DLD1 (cell line): ENCODE measurements around the gene HDAC5.
"Not testable (repeated sequence)": the region's sequence is repeated elsewhere in the genome, so short reads cannot be mapped to it uniquely, and the experiment has no call there.

Experiments
- in situ Hi-C: cut with HindIII; loops from 2 replicates; pipeline ENCODE4 v1.10.0; 2017; ENCODE audit warnings: low sequenced_read_pairs

HDAC5 gene

DNA sequence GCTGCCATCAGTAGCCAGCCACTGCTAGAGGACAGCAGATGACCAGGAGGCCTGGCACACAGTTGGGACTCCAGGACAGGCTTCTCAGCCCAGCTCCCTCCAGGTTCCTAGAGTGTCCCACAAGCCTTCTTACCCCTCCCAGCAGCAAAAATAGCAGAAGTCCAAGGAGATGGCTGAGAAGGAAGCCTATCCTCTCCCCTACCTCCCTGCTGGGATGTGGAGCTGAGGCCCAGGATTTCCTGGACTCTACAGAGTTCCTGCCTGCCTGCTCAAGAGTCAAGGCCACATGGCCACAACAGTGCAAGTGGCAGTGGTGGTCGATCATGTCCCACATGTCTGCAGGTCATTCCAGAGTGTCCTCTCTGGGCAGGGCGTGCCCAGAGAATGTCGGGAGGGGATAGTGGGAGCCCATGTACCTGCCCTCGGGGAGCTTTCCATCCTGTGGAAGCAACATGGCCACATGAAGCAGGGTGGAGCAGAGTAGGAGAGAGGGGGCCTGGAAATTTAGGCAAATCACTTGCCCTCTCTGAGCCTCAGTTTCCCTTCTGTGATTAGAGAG lies 10.6 kb upstream of the HDAC5 start:
- in situ Hi-C loops = no loop called here

DNA sequence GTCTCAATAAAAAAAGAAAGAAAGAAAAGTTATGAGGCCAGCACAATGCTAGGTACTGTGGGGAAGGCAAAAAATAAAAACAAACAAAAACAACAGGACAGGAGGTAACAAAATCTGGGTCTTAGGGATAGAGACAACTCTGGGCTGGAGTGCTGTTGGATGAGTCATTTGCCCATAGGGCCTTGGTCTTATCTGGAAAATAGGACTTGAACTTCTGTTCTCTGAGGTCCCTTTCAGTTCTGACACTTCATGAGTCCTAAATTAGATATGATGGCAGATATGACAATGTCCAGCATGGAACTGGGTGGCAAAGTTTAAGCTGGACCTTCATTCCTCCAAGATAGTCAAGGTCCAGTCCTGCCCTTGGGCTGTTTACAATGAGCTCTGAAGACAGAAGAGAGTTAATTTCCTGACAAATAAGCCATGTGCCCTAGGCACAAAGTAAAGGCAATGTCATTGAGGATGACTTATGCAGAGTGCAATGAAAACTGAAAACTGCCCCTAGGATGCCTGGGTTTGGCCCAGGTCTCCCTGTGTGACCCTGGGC lies 8.9 kb upstream of the HDAC5 start:
- in situ Hi-C loops = no loop called here

DNA sequence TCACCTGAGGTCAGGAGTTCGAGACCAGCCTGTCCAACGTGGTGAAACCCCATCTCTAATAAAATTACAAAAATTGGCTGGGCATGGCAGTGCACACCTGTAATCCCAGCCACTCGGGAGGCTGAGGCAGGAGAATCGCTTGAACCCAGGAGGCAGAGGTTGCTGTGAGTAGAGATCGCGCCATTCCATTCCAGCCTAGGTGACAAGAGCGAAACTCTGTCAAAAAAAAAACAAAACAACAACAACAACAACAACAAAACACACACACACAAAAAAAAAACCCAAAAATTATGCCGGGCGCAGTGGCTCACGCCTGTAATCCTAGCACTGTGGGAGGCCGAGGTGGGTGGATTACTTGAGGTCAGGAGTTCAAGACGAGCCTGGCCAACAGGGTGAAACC lies 7.9 kb upstream of the HDAC5 start:
- in situ Hi-C loops = not testable (repeated sequence)

DNA sequence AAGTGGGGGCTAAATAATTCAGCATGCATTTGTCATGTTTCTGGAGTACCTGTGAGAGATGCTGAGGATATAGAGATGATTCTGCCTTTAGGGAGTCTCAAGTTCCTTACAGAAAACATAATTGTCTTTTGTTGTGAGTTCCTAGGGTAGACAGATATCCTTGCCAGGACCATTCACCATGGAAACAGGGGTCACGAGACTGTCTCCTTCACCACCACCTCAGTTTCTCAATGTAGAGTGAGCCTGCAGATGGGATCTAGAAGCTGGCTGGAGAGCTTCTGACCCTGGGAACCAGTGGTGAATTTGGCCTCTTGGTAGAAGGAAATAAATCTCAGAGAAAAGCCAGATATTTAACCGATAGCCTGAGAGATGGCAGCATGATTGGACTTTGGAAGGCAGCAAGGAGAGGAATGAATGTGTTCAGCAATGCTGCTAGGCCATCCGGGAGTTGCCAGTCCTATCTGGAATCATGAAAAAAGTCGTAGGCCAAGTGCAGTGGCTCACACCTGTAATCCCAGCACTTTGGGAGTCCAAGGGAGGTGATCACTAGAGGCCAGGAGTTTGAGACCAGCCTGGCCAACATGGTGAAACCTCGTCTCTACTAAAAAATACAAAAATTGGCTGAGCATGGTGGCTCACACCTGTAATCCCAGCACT lies 7.4 kb upstream of the HDAC5 start:
- in situ Hi-C loops = no loop called here

DNA sequence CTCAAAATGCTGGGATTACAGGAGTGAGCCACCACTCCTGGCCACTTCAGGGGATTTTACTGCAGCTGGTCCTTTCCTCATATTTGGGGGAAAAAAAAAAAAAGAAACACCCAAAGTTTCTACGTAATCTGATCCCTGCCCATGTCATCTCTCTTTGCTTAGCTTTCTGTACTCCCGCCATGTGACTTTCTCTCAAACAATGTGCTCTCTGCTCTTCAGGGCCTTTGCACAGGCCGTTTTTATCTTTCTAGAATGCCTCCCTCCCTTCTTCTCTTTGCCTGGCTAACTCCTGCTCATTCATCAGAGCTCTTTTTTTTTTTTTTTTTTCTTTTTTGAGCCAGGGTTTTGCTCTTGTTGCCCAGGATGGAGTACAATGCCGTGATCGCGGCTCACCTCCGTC lies 4.9 kb upstream of the HDAC5 start:
- in situ Hi-C loops = no loop called here

DNA sequence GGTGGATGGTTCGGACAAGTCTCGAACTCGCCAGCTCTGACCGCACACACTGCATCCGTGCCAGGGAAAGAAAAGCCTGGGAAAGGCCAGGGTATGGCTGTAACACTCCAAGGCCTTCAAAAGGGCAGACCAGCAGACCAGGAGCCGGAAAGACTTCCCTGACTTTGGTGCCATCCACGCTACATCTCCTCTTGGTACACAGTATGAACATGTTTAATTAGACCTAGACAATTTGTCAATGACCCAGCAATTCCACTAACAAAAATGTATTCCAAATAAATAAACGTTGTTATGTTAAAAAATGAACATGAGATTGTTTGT lies 637 bp upstream of the HDAC5 start:
- in situ Hi-C loops = no loop called here

DNA sequence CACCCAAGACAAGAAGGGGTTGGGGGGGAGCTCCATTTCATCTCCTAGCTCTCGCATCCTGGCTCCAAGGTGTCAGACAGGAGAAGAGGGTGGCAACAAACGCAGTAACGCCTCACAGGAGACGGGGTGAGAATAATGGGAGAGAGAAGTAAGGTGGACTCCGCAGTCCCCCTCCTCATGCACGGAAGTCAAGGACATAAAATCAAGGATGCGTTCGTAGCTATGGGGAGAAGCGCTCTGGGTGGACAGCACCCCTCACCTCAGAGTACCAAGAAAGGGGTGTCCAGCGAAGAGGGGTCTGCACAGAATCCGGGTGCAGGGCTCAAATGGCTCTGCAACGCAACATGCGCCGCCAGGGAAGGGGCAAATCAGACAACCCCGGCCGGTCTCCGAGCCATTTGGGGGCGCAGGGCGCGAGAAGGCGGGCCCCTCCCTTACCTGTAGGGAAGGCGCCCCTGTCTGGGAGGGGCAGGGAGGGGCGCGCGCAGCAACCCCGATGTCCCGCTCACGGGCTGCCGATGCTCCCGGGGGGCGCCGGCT lies 555 bp downstream of the HDAC5 start:
- in situ Hi-C loops = no loop called here

DNA sequence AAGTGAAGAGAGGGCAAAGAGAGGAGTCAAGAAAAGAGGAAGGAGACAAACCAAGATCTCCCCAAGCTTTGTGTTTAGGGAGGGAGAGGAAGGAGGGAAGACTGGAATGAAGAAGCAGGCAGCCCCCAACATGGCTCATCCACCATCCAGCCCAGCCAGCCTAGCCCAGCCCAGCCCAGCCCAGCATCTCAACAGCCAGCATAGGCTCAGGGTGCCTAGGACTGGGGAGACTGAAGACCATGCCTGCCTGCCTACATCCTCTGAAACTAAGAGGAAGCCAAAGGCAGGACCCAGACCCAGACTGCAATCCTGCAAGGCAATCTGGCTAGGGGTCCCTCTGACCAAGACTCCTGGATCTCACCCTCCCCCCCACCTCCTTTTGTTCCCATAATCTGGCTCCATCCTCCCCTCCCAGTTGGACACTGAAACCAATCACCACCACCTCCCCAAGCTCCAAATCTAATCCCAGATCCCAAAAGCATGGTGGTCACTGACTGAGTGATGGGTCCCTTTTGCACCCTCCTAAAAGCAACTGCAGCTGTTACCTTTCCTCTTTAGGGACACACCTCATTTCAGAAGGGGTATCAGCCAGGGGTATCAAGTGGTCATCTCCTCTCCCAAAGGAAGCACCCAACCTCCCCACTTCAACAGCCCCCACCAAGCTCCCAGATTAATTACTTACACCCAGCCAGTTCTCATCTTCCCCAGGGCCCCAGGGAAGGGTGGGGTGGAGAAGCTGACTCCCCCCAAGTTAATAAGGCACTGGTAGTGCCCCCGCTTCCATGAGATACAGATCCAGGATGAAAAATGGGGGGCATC lies 1.2 kb downstream of the HDAC5 start:
- in situ Hi-C loops = no loop called here

DNA sequence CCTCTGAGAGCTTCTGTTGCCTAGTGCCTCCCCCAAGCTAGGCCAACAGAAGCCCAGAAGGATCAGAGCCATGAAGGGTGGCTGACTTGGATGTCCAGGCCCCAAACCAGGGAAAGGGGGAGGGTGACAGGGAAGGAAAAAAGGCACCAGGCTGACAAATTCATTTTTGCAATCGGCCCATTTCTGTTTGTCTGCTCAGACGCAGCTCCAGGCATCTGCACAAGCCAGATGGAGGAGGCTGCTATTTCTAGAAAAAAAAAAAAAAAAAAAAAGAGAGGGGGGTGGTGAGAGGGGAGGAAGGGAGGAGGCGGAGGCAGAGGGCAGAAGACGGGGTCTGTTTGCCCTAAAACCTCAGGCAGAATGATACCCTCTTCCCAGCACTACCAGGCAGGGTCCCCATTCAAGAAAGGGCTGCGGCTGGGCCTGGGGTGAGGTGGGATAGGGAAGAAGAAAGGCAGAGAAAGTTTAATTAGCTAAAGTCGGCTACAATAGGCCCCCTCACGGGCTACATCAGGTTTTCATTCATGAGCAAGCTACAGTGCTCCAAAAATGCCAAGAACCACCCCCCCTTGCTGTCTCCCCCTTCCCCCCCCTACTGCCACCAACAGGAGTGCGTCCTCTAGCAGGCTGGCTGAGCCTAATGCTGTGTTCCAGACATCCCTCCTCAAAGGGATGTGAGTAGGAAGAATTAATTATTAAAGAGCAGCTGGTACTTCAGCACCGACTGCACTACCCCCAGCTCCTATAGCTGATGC lies 2.4 kb downstream of the HDAC5 start:
- in situ Hi-C loops = no loop called here

DNA sequence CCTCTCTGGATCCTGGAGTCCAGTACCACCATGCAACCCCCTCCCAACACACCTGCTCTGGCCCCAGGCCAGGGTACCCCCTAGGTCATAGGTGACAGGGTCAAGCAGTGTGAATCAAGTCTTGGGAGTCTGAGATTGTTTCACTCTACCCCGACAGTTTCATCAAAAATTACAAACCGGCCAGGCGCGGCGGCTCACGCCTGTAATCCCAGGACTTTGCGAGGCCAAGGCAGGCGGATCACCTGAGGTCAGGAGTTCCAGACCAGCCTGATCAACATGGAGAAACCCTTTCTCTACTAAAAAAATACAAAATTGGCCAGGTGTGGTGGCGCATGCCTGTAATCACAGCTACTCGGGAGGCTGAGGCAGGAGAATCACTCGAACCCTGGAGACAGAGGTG lies 3.2 kb downstream of the HDAC5 start:
- in situ Hi-C loops = not testable (repeated sequence)

DNA sequence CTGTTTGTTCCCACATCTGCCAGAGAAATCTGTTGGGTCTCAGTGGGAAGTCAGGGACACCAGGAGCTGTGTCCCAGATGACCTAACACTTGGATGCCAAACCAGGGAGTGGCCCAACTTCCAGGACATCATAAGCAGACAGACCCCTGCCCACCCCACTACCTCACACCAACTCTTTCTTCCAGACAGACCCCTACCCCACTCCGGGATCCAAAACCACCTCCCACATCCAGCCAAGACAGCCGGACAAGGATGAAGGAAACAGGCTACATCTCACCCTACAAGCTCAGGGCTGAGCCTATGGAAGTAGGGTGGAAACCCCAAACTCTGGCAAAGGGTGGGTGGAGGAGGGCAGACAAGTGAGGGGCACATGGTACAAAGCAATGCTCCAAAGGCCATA lies 3.6 kb downstream of the HDAC5 start:
- in situ Hi-C loops = no loop called here

DNA sequence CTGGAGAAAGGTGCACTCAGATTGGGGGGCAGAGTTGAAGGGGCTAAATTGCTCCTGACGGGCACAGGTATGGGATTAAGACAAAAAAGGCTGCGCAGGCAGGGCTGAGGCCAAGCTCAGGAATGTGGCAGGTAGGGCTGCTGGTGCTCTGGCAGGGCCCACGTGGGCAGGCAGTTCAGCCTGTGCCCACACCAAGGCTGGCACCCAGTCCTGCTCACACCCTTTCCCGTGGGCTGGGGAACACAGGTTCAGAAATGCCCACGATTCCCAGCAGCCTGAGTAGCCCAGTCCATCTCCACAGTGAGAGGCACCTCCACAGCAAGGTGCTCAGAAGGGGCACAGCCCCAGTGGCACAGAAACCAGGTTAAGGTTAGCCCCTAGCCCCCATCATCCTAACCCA lies 4.4 kb downstream of the HDAC5 start:
- in situ Hi-C loops = no loop called here

DNA sequence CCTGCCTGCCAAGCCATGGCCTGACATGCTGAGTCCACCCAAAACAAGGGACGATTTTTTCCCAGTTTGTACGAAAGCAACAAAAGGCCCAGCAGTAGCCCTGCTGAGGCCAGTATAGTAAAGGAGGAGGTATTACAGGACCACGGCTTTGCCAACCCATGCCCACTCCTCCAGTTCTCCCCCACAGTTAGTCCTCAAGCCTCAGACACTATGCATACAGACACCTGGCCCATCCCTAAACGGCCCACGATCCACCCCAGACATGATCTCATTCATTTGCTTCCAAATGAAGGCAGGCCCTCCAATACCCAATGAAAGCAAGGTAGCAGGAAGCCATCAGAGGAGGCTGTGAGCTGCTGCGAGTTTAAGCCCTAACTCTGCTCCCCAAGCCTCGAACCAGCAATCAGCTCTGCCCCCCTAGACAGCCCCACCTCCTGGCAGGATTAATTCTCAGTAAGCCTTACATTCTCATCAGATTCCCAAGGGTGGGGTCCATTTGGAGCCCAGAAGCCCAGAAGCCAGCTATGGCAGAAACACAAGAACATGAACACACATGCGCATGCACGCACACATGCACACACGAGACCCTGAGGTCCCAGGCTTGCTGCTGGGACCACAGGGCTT lies 4.9 kb downstream of the HDAC5 start:
- in situ Hi-C loops = no loop called here

DNA sequence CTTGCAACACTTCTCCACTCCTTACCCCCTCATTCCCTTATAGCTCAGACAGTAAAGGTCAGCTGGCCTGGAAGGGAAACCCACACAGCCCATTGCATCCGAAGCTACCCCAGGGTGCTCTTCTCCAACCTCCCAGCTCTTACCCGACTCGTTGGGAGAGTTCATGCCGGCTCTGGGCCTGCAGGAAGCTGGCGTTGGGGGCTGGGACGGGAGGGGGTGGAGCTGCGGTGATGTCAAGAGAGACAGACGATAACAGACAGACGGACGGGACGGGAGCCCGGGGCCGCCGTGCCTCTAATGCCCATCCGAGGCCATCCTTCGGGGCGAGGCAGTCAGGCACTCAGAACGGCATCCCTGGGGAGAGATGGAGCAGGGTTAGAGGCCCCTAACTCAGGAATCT lies 6.1 kb downstream of the HDAC5 start:
- in situ Hi-C loops = no loop called here

DNA sequence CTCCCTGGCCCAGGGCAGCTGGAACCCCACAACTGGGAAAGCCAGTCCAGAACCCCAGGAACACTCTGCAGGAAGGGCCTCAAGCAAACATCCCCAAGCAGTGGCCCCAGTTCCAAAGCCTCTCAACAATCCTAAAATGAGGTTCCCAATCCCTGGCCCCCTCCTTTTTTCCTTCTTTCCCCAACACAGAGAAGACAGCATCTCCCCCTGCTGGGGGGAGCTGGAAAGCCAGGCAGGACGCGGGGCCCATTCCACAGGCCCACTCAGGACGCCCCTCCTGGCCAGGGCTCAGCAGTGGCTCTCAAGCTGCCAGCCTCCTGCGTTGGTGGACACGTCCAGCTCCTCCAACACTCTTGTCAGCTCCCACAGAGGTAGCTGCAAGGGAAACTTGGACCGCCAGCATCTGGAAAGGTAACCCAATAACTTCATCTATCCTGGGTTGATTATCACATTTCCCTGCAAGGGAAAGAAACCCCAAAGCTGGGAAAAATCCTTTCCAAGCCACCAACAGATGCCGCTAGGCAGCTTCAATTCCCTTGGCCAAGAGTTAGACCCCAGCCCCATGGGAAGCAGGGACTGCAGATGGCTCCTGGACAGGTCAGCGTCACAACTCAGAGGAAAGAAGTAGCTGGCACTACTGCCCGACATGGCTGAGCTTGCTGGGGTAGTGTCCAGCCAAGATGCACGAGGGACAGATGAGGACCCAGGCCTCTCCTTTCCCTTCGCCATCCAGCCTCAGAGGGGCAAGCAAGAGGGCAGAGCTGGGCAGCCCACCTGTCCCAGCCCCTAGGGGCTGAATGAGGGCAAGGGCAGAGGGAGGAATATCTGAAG lies 7.6 kb downstream of the HDAC5 start:
- in situ Hi-C loops = no loop called here

DNA sequence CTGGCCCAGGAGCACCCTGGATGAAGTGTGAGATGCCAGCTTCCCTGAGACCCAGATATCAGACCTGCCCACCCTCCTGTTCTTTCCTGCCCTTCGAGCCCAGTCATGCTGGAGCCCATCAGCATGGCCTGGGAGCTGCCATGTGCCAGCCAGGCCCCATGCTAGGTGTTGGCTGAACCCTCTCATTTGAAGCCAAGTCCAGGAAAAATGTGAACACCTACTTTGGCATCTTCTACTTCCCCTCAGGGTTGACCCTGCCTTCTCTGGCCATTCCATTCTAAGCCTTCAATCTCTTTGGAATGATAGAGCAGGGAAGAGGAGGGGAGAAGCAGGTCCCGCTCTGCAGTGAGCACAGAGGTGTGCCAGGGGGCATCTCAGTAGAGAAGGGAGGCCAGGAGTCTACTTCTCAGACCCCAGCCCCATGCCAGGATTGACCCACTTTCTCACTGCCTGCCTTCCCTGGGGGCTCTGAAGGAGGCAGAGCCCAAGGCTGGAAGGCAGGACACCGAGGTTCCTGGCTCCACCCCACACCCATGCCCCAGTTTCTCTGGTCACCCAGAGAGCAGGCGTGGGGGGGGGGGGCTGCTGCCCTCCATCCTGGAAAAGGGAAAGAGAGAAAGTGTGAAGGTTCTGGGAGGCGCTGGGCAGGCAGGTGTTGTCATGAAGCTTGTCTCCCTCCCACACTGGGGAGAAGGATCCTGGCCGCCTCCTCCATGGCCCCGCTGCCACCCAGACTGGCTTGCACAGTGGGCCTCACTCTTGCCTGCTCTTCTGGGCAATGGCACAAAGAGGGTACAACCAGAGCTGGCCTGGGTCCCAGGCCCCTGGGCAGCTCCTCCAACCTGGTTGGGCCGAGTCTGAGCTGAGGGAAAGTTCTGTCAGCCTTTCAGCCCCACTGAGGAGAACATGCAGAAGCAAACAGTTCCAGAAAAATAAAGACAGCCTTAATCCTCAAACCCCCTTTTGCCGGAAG lies 9.3 kb downstream of the HDAC5 start:
- in situ Hi-C loops = no loop called here

DNA sequence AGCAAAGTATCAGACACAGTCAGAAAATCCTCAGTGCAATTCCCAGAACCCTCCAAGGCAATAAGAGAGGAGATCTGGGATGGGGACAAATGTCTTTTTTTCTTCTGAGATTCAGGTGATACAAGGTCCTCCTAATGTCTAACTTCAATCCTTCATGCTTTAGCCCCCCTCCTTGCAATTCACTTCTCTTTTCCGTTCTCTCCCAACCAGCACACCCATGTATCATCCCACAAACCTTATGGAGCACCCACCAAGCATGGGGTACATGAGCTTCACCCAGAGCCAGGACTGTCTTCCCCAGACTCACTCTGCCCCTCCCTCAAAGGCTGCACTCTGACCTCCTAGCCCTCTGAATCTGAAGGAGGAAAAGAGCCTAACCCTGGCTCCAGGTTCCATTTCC lies 10.1 kb downstream of the HDAC5 start:
- in situ Hi-C loops = no loop called here
